HUDEP-2 (cell line): ENCODE data around the gene TBC1D22A.

Experiments
- DNase-seq, 76 experiments: peaks; one replicate each; lab custom pipeline; 2025; ENCODE audit not compliant: unreplicated experiment in 76 of 76; lab: John Stamatoyannopoulos, UW

The TBC1D22A gene

DNA sequence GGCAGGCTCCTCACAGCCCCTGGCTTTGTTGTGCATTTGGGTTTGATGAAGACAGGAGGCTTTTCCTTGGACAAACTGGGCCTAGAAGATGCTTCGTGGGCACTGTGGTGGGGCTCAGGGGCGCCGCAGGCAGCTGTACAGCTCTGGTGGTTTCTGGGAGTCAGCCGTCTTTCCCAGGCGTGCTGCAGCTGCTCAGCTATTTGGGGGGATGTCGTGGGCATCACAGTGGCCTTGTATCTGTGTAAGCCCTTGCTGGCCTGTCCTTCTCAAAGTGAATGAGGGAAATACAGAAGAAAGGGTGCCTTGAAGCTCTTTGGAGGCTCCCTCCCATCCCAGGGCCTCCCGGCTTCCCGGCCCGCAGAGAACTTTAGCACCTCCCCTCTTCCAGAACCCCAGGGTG is 89.5 kb downstream of the TBC1D22A start:
- DNase-seq, result no peak

DNA sequence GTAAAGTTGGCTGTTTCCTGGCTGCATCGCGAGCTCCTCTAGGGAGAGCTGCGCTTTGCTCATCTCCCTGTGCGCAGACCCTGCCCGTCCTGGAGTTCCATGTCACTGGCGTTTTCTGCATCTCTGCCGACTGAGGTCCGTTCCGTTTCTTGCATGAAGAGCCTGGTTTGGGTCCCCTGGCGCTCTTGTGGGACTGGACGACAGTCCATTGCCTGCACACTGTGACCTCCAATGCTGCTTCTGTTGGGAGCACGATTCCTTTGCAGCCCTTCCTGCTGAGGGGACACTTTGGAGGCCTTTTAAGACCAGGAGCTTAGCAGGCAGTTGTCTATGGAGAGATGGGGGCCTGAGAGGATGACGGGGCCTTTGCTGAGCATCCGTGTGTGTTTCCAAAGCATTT is 90.3 kb downstream of the TBC1D22A start:
- no peak for DNase-seq

DNA sequence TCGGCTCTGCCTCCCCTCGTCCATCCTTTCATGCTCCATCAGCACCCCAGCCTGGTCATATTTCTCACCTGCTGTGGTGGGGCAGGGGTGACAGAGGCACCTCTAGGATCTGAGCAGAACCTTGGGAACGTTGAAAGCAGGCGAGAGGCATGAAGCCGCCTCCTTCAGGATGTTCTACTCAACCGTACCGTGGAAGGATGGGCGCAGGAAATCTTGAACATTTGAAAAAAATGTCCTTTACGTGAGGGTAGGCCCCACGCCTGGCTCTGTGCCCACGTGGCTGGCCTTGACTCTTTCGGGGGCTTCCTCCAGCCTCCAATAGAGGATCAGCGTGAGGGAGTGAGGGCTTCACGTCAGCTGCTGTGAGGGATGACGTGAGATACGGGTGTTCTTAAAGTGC is 90.7 kb downstream of the TBC1D22A start:
- no peak for DNase-seq

DNA sequence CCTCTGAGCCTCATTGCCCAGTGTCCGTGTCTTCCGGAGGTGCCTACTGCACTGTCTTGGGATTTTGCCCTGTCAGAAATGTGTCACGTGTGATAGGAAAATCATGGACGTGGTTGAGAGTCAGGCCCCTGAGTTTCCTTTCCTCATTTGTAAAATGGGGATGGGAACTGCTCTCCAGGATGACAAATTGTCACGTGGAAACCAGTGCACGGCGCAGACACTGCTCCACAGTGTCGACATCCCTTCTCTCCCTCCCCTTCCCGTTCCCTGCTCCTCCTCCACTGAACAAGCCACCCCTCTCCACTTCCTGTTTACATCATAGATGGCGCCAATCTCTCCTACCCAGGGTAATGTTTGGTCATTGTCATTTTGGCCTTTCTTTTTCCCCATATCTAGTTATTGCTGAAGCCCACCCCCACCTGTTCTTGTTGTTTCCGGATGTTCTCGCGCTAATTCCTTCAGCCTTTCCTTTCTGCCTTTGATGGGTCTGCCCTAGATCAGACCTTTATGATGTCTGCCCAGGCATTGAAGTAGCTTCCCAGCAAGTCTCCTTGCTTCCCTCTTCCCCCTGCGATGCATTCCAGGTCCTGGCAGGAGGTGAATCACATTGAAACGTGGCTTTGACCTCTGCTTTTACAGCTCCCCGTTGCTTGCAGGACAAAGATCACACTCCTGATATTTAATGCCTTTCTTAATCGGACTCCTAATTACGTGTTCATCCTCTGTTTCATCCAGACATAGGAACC is 91.8 kb downstream of the TBC1D22A start:
- DNase-seq, result no peak

DNA sequence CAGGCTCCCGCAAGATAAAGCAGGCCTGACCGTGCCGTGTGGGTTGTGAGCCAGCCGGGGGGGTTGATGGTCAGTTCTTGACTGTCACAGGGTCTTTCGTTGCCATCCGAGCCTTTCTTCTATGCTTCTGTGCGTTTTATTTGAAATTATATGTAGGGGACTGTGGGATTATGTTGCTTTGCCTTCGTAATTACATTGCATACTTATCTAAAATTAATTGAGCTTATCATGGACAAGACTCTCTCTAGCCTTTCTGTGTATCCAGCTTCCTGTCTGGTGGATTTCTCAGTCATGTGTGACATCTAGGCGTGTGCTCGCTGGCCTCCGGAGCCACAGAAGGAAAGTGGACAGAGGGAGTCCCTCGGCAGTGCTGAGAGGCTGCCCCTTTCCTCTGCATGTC is 93.2 kb downstream of the TBC1D22A start:
- DNase-seq, result no peak

DNA sequence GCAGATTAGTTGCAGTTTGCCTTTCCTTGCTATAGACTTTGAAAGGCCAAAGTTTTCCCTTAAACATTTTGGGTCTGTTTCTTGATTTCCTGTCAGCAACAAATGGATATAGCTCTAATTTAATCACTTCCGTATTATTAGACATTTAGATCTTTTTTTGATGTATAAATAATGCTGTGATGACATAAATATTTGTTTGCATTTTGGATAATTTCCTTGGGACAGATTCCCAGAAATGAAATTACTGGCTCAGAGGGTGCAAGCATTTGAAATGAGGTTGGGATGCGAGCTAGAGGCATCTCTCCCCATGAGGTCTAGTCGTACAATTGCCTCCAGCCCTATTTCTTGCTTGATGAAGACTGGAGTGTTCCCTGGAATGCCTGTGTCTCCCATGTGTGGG is 94.2 kb downstream of the TBC1D22A start:
- no peak for DNase-seq

DNA sequence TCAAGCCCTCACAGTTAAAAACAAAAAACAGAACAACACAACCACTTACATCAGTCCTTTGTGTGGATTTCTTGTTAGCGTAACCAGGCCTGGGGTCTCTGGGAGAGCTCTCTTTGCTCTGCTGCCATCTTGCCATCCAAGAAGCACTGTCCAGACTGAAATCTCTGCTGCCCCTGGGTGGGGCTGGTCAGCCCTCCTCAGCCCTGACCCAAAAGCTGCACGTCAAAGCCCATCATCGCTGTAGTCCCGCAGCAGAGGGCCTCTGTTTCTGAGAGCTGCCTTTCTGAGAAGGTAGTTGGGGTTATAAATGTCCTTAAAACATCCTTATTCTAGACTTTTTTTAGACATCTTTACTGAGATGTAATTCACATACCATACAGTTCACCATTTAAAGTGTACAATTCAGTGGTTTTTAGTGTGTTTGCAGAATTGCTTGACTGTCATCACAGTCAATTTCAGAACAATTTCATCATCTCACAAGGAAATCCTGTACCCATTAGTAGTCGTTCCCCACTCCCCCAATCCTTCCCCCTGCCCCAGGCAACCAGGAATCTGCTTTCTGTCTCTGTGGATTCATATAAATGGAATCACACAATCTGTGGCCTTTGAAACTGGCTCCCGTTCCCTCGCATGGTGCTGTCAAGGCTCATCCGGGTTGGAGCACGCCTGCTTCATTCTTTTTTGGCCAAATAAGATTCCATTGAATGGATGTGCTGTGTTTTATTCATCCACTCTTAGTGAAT is 94.9 kb downstream of the TBC1D22A start:
- DNase-seq, result no peak

DNA sequence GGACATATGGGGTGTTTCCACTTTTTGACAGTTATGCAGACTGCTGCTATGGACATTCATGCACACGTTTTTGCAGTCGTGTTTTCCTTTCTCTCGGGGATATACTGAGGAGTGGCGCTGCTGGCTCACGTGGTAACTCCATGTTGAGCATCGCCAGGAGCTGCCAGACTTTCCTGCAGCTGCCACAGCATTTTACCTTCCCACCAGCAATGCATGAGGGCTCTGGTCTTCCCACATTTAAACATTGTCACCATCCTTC is 95.4 kb downstream of the TBC1D22A start:
- no peak for DNase-seq

DNA sequence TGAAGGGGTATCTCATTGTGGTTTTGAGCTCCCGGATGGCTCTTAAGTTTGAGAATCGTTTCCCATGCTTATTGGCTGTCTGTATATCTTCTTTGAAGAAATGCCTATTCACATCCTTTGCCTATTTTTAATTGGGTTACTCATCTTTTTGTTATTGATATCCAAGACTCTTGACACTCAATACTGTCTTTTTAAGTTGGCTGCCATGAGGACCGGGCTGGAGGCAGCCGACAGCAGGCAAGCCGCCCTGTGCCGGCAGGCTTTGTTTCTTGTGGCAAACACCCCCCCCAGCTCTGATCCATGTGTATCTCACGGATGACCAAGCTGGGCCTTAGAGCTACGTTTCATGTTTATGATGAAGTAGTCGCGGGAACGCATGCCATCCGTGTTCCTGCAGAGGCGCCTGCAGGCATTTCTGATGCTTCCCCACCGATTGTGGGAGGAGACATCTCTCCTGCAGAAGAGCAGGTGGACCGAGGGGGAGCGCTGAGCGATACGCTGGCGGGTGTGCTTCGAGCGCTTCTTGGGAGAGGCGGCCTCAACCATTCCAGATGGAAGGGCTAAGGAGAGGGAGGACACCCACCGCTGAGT is 95.8 kb downstream of the TBC1D22A start:
- DNase-seq, result no peak

DNA sequence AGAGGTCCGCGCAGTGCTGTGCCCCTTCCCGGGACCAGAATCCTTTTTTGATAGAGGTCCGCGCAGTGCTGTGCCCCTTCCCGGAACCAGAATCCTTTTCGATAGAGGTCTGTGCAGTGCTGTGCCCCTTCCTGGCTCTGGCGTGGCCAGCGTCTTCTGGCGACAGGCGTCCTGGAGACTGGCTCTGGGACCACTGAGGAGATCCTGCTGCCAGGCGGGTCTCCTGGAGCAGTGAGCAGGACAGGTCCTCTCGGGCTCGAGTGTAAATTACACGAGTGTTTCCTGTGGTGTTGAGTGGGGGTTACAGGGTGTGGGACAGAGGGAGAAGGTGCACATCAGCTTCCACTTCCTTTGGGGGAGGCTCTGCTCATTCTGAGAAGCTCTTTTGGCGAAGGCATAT is 98.1 kb downstream of the TBC1D22A start:
- no peak for DNase-seq

DNA sequence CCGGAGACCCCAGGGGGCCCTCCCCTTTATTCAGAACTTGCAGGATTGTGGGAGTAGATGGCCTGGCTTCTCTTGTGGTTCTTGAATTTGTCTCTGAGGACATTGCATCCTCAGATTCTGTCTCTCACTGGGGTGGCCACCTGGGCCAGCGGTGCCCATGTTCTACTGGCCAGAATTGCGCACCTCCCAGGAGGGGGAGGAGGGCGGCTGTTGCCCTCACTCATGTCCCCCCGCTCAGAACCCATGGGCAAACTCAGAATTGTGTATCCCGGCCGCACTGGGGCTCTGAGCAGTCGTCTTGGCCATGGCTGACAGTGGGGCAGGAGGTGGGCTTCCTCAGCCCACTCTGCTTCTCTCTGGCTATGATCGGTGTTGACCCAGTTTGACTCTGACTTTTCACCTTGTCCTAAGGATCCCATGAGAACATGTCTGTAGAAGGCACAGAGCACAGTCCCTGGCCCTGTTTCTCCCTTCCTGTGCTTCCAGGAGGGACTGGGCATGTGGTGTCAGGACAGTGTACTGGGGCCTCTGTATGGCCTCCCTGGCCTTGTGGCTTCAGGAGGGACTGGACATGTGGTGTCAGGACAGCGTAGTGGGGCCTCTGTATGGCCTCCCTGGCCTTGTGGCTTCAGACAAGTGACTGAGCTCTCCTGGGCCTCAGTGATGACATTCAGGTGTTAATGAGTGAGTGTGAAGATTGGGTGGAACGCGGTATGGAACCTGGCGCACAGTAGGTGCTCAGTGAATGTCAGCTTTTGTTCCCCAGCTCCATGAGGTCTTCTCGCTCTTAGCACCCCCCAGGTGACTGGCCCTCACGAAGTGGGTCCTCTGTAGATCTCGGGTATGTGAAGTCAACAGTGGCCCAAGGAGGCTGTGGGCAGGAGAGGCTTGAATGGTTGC is 99.3 kb downstream of the TBC1D22A start:
- no peak for DNase-seq

DNA sequence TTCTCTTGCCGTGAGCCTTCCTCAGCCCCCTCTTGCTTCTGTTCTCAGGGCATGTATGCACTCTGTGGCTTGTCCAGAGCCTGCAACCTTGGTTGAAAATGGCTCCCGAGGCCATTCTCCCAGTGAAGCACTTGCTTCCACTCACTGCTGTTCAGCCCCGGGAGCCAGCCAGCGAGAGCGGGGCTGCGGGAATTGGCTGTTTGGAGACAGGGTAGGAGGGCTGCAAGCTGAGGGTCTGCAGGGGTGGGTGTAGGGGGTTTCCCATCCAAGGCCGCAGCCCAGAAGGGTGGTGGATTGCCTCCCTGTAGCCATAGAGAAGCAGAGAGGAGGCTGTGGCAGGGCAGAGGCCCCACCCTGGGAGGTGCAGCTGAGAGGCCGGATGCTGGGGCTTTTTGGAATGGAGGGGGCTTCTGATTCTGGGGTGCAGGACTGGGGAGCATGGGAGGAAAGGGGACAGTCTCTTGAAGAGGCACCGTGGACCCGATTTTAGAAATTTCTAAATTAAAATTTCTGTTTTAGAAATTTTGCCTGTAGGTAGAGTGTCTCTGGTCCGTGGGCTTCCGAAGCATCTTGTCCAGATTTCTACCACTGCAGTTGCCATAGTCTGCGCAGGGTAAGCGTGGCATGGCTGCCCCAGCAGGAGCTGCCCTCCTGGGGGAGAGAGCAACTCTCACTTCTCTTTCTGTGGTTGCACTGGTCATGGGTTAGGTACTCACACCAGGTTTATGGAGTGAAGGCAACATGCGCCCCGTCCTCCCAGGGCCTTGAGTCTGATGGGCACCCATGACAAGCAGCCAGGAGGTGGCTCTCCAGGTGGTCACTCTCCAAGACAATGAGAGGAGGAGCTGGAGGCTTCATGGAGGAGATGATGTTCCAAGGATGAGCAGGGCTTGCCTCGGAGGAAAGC is 100.2 kb downstream of the TBC1D22A start:
- no peak for DNase-seq

DNA sequence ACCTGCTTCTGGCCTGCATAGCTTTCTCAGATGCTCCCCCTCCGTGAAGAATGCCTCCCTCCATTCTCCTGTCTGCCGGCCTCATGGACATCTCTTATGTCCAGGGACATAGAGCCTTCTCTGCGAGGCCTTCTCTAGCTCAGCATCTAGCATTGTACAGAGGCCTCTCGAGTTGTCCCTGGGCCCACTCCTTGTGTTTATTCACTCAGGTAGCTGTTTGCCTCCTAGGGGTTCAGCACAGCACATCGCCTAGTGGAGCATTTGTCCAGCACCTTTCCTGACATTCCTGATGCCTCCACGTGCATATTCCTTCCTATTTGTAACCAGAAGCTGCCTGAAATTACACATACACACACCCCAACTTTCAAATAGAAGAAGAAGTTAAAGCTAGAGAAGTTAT is 101.3 kb downstream of the TBC1D22A start:
- DNase-seq, result no peak

DNA sequence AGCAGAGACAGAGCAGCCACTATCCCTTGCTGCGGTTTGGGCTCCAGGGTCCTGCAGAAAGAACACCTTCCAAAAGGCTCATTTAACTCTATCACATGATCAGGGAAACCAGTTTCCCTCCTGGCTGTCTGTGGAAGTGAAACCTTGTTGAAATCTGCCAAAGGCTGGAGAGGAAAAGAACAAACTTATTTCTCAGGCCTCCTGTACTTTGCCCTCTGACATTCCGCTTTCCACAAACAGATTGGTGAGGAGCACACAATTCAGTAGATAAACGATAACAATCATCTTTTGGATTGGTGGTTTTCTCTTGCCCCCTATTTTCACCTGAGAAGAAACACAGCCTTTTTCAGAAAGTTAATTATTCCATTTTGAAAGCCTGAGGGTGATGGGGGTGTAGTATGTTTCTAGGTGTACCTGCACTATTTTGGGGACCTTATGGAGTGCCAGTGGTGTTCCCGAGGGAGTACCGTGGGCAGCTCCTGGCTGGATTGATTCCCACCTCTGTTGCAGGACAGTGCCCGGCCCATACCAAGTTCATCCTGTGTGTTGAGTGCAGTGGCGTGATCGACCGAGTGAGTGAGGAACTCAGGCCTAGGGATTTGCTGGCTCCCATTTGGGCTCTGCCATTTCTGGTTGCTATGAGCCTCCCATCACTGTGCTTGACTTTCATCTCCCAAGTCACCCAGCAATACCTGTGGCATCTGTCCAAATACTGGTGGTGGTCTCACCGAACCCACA is 102.0 kb downstream of the TBC1D22A start:
- no peak for DNase-seq

DNA sequence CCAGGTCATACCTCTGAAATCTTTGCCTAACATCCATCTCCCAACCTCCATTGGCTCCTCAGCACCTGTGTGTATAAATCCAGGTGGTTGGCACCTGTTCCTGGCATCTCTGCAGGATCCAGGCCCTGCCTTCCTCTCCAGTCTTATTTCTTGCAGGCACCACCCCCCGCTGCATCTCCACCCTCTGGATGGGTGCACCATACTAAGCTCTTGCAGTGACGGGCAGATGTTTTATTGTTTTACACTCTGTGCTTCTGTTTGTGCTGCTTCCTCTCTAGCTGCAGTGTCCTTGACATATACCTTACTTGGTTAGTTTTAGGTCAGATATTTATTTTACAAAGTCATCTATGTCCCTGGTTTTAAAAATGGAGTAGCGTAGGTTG is 102.6 kb downstream of the TBC1D22A start:
- DNase-seq, result no peak

DNA sequence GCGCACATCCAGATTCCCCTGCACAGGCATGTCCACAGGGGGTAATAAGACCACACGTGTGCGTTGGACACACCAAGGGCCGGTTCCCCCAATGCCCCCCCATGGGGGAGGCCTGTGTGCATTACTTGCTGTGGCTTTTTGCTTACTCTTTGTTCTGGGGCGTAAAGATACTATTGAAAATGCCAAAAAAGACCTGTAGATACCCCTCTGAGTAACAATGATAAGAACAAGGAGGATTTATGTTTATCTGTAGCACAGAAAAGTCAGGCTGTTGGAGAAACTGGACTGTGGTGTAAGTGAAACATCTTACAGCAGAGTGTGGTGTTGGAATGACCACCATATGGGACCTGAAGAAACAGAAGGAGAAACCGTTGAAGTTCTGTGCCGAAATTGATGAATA is 103.2 kb downstream of the TBC1D22A start:
- no peak for DNase-seq

DNA sequence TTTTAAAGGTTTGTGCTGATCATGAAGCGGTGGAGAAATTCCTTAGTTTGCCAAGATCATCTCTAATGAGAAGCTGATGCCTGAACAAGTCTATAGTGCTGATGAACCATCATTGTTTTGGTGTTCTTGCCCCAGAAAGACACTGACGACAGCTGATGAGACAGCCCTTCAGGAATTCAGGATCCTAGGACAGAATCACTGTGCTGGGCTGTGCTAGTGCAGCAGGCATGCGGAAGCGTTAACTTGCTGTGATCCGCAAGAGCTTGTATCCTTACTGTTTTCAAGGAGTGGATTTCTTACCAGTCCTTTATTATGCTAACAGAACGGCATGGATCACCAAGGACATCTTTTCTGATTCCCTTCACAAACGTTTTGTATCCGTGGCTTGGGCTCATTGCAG is 104.1 kb downstream of the TBC1D22A start:
- DNase-seq, result no peak

DNA sequence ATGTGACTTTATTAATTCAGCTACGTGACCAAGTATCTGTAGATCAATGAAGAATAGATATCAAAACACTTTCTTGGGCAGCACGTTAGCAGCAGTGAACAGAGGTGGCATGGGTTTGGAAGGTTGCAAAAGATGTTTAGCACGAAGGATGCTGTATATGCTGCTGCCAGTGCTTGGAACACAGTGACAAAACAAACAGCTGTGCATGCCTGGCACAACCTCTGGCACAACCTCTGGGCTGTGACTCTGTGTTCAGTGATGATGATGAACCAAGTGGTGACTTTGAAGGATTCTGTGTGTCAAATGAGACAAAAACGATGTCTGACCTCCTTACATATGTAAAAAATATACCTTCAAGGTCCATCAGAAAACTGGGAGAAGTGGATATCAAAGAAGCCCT is 104.7 kb downstream of the TBC1D22A start:
- DNase-seq, result no peak

DNA sequence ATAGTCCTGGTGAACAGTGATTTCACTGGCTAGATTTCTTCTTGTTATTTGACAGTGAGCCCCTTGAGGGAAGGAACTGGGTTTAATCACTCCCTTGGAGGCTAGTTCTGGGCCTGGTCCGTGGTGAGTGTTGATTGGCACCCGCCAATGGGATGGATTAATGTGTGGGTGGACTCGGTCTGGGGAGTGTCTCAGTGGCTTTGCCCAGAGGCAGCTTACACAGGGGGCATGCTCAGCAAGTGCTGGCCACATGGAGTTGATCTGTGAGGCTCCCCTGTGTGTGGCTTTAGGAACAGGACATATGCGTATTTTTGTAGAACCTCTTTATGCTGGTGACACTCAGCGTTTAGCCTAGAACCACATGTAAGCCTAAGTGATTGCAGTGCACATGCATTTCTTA is 106.9 kb downstream of the TBC1D22A start:
- no peak for DNase-seq
